Measurements from ENCODE around the gene BPIFB2. TPM values are rescaled to one million over a fixed set of nuclear protein-coding genes. Genes with fewer than 3 reads are reported as not detected.

Gene BPIFB2
- total RNA-seq, 1 donor from 2014 or later = not detected

- no peak overlapping the region for H3K27ac Mint-ChIP-seq (ENCODE audit: unreplicated experiment)
- H3K9me3 Mint-ChIP-seq (ENCODE audit: unreplicated experiment) = peaks cover 4% of the 10 kb centered on the region
- no peak overlapping the region for H3K4me3 Mint-ChIP-seq (ENCODE audit: unreplicated experiment)
- TF ChIP-seq, protein P1, sequence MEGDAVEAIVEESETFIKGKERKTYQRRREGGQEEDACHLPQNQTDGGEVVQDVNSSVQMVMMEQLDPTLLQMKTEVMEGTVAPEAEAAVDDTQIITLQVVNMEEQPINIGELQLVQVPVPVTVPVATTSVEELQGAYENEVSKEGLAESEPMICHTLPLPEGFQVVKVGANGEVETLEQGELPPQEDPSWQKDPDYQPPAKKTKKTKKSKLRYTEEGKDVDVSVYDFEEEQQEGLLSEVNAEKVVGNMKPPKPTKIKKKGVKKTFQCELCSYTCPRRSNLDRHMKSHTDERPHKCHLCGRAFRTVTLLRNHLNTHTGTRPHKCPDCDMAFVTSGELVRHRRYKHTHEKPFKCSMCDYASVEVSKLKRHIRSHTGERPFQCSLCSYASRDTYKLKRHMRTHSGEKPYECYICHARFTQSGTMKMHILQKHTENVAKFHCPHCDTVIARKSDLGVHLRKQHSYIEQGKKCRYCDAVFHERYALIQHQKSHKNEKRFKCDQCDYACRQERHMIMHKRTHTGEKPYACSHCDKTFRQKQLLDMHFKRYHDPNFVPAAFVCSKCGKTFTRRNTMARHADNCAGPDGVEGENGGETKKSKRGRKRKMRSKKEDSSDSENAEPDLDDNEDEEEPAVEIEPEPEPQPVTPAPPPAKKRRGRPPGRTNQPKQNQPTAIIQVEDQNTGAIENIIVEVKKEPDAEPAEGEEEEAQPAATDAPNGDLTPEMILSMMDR (IDR thresholded peaks at IDR 0.05; ENCODE audit: partially characterized antibody, unreplicated experiment) = no peak
- H3K27me3 Mint-ChIP-seq (ENCODE audit: unreplicated experiment) = peaks cover 8% of the 10 kb centered on the region
- peaks cover 1% of the 10 kb centered on the region for H3K4me1 Mint-ChIP-seq (ENCODE audit: low read depth, unreplicated experiment)
- DNase-seq = no peak
- H3K36me3 Mint-ChIP-seq (ENCODE audit: unreplicated experiment) = no peaks in the 10 kb centered on the region
These were observed 12.2 kb downstream of the BPIFB2 start for GRCh38 chr20:33019465-33020277.

DNA sequence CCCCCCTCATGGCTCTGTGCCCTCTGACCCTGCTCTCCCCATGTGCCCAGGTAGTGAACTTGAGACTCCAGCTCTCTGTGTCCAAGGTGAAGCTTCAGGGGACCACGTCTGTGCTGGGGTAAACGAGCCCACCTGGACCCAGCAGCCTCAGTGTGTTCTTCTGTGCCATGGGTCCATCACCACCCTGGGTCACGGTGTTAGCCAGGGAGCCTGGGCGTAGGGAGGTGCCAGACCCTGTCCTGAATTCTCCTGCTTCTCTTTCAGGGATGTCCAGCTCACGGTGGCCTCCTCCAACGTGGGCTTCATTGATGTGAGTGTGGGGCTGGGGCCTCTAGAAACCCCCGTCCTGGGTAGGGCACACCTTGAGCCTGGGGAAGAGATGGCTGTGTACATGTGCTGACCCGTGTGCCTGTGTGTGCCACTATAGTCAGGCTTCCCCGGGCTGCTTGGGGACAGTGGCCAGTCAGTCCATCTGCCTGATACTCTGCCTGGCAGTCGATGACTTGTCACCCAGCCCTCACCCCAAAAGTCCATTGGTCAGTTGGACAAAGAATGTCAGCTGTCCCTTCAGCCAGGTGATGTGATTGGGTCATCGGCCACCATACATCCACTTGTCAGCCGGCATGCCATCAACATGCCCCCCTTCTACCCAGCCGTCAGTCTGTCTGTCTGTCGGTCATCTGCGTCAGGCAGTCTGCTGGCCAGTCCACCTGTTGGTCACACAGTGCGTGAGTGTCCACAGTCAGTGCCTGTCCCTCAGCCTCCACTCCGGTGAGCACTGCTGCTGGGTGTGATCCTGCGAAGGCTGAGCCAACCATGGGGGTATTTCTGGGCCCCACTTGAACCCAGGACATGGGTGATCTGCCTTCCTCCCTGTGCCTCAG is 13.0 kb downstream of the BPIFB2 start:
- H3K9me3 Mint-ChIP-seq (ENCODE audit: unreplicated experiment) = peaks cover 3% of the 10 kb centered on the region

GRCh38 chr20:33021879-33022278 is 14.4 kb downstream of the BPIFB2 start:
- Mint-ChIP-seq H3K4me3 (ENCODE audit: unreplicated experiment) (no peak overlapping the region), H3K9me3 (ENCODE audit: unreplicated experiment) (peaks cover 3% of the 10 kb centered on the region), H3K27ac (ENCODE audit: unreplicated experiment) (no peak overlapping the region), H3K4me1 (ENCODE audit: low read depth, unreplicated experiment) (no peaks in the 10 kb centered on the region), H3K27me3 (ENCODE audit: unreplicated experiment) (peaks cover 6% of the 10 kb centered on the region), H3K36me3 (ENCODE audit: unreplicated experiment) (no peaks in the 10 kb centered on the region)
- no peak for DNase-seq
- TF ChIP-seq, protein P1 (IDR thresholded peaks at IDR 0.05; ENCODE audit: partially characterized antibody, unreplicated experiment) = no peak

More for the DNA sequence above, 13.0 kb downstream of the BPIFB2 start:
- Mint-ChIP-seq H3K36me3 (ENCODE audit: unreplicated experiment) (no peaks in the 10 kb centered on the region), H3K27me3 (ENCODE audit: unreplicated experiment) (peaks cover 8% of the 10 kb centered on the region), H3K4me1 (ENCODE audit: low read depth, unreplicated experiment) (no peaks in the 10 kb centered on the region), H3K4me3 (ENCODE audit: unreplicated experiment) (no peak overlapping the region), H3K27ac (ENCODE audit: unreplicated experiment) (no peak overlapping the region)
- TF ChIP-seq, protein P1 (IDR thresholded peaks at IDR 0.05; ENCODE audit: partially characterized antibody, unreplicated experiment) = no peak
- no peak for DNase-seq

GRCh38 chr20:33022289-33022688 is 14.8 kb downstream of the BPIFB2 start:
- Mint-ChIP-seq H3K27ac (ENCODE audit: unreplicated experiment) (no peak overlapping the region), H3K36me3 (ENCODE audit: unreplicated experiment) (no peaks in the 10 kb centered on the region), H3K4me3 (ENCODE audit: unreplicated experiment) (no peak overlapping the region), H3K9me3 (ENCODE audit: unreplicated experiment) (peaks cover 3% of the 10 kb centered on the region), H3K27me3 (ENCODE audit: unreplicated experiment) (peaks cover 6% of the 10 kb centered on the region), H3K4me1 (ENCODE audit: low read depth, unreplicated experiment) (no peaks in the 10 kb centered on the region)
- TF ChIP-seq, protein P1 (IDR thresholded peaks at IDR 0.05; ENCODE audit: partially characterized antibody, unreplicated experiment) = no peak
- DNase-seq = no peak
